Stomach (tissue), 9 donors: Measurements from ENCODE around the gene HOXD8. TPM values are rescaled to one million over a fixed set of nuclear protein-coding genes. Genes with fewer than 3 reads are reported as not detected.

ENCODE experiments used
- DNase-seq, 2 donors: peaks; one replicate each; pipeline versions ENCODE4 v3.0.0 to v3.0.0-alpha.2; 2013 to 2019
- H3K27ac ChIP-seq, 5 donors: fragments of 200-600 bp in 4 of 5; sonication (generic) in 4 of 5; one replicate each; pipeline ENCODE4 v1.5.1; 2013 to 2019; ENCODE audit warnings: mild to moderate bottlenecking in 1 of 5, moderate library complexity in 1 of 5
- H3K27me3 ChIP-seq, 3 donors: fragments of 200-600 bp; sonication (generic); one replicate each; pipeline ENCODE4 v1.5.1; 2017 to 2019; ENCODE audit warnings: mixed run types in 1 of 3
- H3K36me3 ChIP-seq, 4 donors: fragments of 200-600 bp; sonication (generic); 1 replicate in 3 of 4; 2 replicates in 1 of 4; pipeline ENCODE4 v1.5.1; 2016 to 2019
- H3K4me1 ChIP-seq, 4 donors: fragments of 200-600 bp; sonication (generic); one replicate each; pipeline ENCODE4 v1.5.1; 2016 to 2019
- H3K4me3 ChIP-seq, 4 donors: fragments of 200-600 bp; sonication (generic) in 3 of 4; one replicate each; pipeline ENCODE4 v1.5.1; 2016 to 2019; ENCODE audit warnings: mild to moderate bottlenecking in 1 of 4
- H3K9me3 ChIP-seq, 4 donors: fragments of 200-600 bp; sonication (generic); one replicate each; pipeline ENCODE4 v1.5.1; 2016 to 2019
- EP300 ChIP-seq: sonication (generic); formaldehyde crosslinking; IDR thresholded peaks from one replicate; pipeline ENCODE4 v1.6.1; 2017; ENCODE audit warnings: antibody characterized with exemption
- POLR2A ChIP-seq, 4 donors: fragments of 450-650 bp; IDR thresholded peaks; one replicate each; pipeline ENCODE4 v1.6.1; 2016; ENCODE audit warnings: antibody characterized with exemption in 4 of 4, control low read depth in 2 of 4, mild to moderate bottlenecking in 1 of 4, moderate library complexity in 1 of 4
- POLR2AphosphoS5 ChIP-seq, 3 donors: sonication (generic); formaldehyde crosslinking; IDR thresholded peaks; one replicate each; pipeline ENCODE4 v1.6.1; 2016; ENCODE audit warnings: antibody characterized with exemption in 3 of 3
- WGBS, 5 donors: extraction: QIAGEN DNeasy Blood & Tissue Kit in 3 of 5; methylation state at CpG; one replicate each; pipeline versions ENCODE4 v1.1.5 to v1.1.7; 2013 to 2018; 5-methylcytosine and 5-hydroxymethylcytosine counted together
- intact Hi-C: fragments of 100-400 bp; cut with DNase I; formaldehyde crosslinking; loops from one replicate; pipeline ENCODE4 v1.15.1; 2023; ENCODE audit warnings: low total_unique reads
- polyA plus RNA-seq, 3 donors: library from polyadenylated mRNA; stranded (reverse); fragments of 200-250 nt; gene quantifications; one replicate each; pipeline ENCODE4 v1.2.3, GENCODE V29; 2013
- total RNA-seq, 5 donors: library from RNA; depleted of rRNA; stranded (reverse); fragments of >200 nt; gene quantifications; one replicate each; pipeline versions ENCODE4 v1.1.0 to v1.2.3, GENCODE V29; 2014 to 2016
- TF ChIP-seq, protein P1 (sequence below), 7 experiments: fragments of 450-650 bp in 4 of 7; fragments of 200-600 bp in 3 of 7; sonication (generic) in 3 of 7; IDR thresholded peaks; one replicate each; pipeline ENCODE4 v1.5.1; 2016 to 2019; ENCODE audit warnings: antibody characterized with exemption in 7 of 7, control low read depth in 2 of 7, mild to moderate bottlenecking in 1 of 7
- donor health status: healthy with polysubstance abuse.
- donor health status: Bipolar disorder and iron deficiency.
- donor health status: healthy.

The HOXD8 gene
- total and polyA plus RNA-seq, 8 donors: 0.58 to 15.9 (median 1.8) TPM; not detected in 2

DNA sequence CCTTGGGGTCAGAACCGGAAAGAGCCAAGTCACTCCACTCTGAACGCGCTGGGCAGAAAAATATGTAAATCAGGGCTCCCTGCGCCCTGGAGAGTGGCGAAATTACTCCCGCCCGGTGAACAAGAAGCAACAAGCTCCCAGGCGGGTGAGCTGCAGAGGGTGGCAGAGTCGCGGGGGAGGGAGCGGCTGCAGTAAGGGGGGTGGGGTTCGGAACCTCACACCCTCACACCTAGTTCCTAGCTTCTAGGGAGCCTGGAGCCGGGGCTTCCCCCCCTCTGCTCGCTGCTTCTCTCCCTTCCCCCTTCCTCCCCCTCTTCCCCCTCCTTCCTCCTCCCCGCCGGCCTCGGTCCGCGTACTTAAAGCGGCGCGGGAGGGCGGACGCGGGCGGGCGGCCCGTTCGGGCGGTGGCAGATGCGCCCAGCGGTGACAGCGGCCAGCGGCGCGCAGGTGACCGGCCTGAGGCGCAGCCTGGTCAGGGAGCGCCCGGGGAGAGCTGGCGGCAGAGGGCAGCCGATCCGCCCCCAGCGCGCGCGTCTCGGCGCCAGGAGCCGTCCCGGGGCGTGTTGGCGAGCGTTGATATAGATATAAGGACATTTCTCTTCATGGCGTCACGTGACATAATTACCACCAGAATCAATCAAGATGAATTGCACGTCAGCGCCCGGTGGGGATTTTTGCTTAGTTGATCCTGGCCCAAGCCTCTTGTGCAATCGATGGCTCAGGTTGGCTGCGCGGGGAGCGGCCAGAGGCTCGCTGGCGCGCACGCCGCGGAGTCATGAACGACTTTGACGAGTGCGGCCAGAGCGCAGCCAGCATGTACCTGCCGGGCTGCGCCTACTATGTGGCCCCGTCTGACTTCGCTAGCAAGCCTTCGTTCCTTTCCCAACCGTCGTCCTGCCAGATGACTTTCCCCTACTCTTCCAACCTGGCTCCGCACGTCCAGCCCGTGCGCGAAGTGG lies 22.6 kb upstream of the HOXD8 start, which contains the start of gene HOXD11:
HOXD11 (plus strand) TSS at position 700 of the 959 bp plus-strand sequence; CDS start at position 776, 76 bp downstream.
- Histone ChIP-seq H3K4me1 (peaks cover 30 to 57% (median 43%) of the 10 kb centered on the region in 4 donors), H3K9me3 (peaks cover 0 to 25% (median 0%) of the 10 kb centered on the region in 4 donors), H3K4me3 (peak within 1 kb of the TSS; percentile 17 to 40 (median 28)), H3K27ac (no peak within 1 kb of the TSS), H3K36me3 (no peaks in the 10 kb centered on the region), H3K27me3 (peaks cover 58 to 100% (median 99%) of the 10 kb centered on the region in 3 donors)
- 4 to 8% (median 6%) methylated on average over 55 to 85 of the region's 85 CpGs for WGBS, 5 donors
- no peak for DNase-seq
- intact Hi-C loops: no loop called here
- no peak for TF ChIP-seq POLR2AphosphoS5 (IDR thresholded peaks at IDR 0.05)
- TF ChIP-seq, protein P1, sequence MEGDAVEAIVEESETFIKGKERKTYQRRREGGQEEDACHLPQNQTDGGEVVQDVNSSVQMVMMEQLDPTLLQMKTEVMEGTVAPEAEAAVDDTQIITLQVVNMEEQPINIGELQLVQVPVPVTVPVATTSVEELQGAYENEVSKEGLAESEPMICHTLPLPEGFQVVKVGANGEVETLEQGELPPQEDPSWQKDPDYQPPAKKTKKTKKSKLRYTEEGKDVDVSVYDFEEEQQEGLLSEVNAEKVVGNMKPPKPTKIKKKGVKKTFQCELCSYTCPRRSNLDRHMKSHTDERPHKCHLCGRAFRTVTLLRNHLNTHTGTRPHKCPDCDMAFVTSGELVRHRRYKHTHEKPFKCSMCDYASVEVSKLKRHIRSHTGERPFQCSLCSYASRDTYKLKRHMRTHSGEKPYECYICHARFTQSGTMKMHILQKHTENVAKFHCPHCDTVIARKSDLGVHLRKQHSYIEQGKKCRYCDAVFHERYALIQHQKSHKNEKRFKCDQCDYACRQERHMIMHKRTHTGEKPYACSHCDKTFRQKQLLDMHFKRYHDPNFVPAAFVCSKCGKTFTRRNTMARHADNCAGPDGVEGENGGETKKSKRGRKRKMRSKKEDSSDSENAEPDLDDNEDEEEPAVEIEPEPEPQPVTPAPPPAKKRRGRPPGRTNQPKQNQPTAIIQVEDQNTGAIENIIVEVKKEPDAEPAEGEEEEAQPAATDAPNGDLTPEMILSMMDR (IDR thresholded peaks at IDR 0.05): no peak
- TF ChIP-seq EP300: no peak
- TF ChIP-seq POLR2A (IDR thresholded peaks at IDR 0.05): no peak

DNA sequence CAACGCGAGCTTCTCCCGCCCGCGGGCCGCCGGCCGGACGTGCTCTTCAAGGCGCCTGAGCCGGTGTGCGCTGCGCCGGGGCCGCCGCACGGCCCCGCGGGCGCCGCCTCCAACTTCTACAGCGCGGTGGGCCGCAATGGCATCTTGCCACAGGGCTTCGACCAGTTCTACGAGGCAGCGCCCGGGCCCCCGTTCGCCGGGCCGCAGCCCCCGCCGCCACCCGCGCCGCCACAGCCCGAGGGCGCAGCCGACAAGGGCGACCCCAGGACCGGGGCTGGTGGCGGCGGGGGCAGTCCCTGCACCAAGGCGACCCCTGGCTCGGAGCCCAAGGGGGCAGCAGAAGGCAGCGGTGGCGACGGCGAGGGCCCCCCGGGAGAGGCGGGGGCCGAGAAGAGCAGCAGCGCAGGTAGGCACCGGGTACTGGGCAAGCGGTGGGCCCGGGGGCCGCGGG lies 21.7 kb upstream of the HOXD8 start:
- no peak for TF ChIP-seq POLR2A (IDR thresholded peaks at IDR 0.05)
- TF ChIP-seq, protein P1 (IDR thresholded peaks at IDR 0.05): no peak
- TF ChIP-seq EP300: no peak
- no peak for TF ChIP-seq POLR2AphosphoS5 (IDR thresholded peaks at IDR 0.05)
- H3K4me1 ChIP-seq: peaks cover 30 to 61% (median 44%) of the 10 kb centered on the region in 4 donors
- no peak overlapping the region for H3K27ac ChIP-seq
- WGBS, 5 donors: 1 to 6% (median 4%) methylated on average over 16 to 59 of the region's 59 CpGs
- H3K9me3 ChIP-seq: peaks cover 0 to 25% (median 0%) of the 10 kb centered on the region in 4 donors
- peaks cover 63 to 100% (median 99%) of the 10 kb centered on the region in 3 donors for H3K27me3 ChIP-seq
- no peak for DNase-seq
- peak overlapping the region in 2 of 4 donors; percentile 2 to 13 for H3K4me3 ChIP-seq
- intact Hi-C loops: no loop called here
- H3K36me3 ChIP-seq: no peaks in the 10 kb centered on the region

DNA sequence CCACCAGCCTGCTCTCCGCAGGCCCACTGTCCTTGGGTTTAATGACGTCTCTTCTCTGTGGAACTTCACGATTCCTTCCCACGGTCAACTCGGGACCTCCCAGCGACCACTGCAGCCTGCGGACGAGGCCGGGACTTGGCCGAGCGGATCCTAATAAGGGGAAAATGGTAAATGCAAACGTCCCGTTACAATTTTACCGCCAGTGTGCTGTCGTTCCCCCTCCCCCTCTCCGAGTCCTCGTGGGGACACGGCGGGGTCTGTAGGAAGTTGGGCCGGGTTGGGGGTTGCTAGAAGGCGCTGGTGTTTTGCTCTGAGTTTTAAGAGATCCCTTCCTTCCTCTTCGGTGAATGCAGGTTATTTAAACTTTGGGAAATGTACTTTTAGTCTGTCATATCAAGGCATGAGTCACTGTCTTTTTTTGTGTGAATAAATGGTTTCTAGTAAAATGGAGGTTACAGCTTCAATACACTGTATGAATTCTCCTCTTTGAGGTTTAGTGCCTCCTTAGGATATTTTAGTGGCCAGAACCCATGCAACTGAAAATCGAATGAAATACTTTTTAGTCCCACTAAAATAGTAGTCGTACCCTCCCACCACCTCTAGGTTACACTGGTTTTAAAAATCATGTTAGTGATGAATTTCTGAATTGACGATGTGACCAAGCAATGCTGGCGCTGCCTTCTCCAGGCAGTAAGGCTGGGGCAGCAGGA lies 20.2 kb upstream of the HOXD8 start:
- H3K4me3 ChIP-seq: no peak overlapping the region
- no peak for DNase-seq
- peaks cover 27 to 55% (median 40%) of the 10 kb centered on the region in 4 donors for H3K4me1 ChIP-seq
- H3K27ac ChIP-seq: no peak overlapping the region
- peaks cover 0 to 25% (median 0%) of the 10 kb centered on the region in 4 donors for H3K9me3 ChIP-seq
- H3K36me3 ChIP-seq: no peaks in the 10 kb centered on the region
- peaks cover 56 to 100% (median 99%) of the 10 kb centered on the region in 3 donors for H3K27me3 ChIP-seq
- intact Hi-C loops: no loop called here
- 8 to 13% (median 11%) methylated on average over 26 of the region's 26 CpGs for WGBS, 5 donors
- TF ChIP-seq EP300: no peak
- TF ChIP-seq, protein P1 (IDR thresholded peaks at IDR 0.05): no peak
- TF ChIP-seq POLR2A (IDR thresholded peaks at IDR 0.05): no peak
- no peak for TF ChIP-seq POLR2AphosphoS5 (IDR thresholded peaks at IDR 0.05)

DNA sequence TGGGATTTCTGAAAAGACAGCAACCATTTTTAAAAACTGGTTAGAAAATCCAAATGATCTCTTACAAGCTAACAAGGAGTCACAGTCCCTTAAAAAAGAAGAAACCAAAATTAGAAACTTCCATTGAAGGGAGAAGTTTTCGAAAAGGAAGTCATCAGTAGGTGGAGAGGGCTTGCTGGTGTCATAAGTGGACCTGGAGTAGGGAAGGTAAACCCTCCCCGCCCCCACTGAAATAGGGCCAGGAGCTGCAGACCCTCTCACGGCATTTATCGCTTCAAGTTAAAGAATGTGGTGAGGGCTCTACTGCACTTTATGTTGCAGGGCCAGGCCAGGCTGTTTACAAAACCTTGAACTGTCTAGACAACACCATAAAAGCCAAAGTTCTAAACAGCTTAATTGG lies 19.6 kb upstream of the HOXD8 start:
- H3K27ac ChIP-seq: no peak overlapping the region
- WGBS, 5 donors: 10 to 22% (median 13%) methylated on average over 4 of the region's 4 CpGs
- H3K36me3 ChIP-seq: no peaks in the 10 kb centered on the region
- no peak overlapping the region for H3K4me3 ChIP-seq
- intact Hi-C loops: no loop called here
- DNase-seq: no peak
- H3K9me3 ChIP-seq: peaks cover 0 to 21% (median 0%) of the 10 kb centered on the region in 4 donors
- H3K4me1 ChIP-seq: peaks cover 21 to 49% (median 34%) of the 10 kb centered on the region in 4 donors
- TF ChIP-seq, protein P1 (IDR thresholded peaks at IDR 0.05): no peak
- TF ChIP-seq EP300 (no peak), POLR2A (IDR thresholded peaks at IDR 0.05) (no peak), POLR2AphosphoS5 (IDR thresholded peaks at IDR 0.05) (no peak)
- peaks cover 56 to 100% (median 99%) of the 10 kb centered on the region in 3 donors for H3K27me3 ChIP-seq
